Measurements from ENCODE around the gene USP37. TPM values are rescaled to one million over a fixed set of nuclear protein-coding genes. Genes with fewer than 3 reads are reported as not detected.
A peak's percentile ranks its signal among the peaks of the same experiment; 100 is the strongest.

The USP37 gene
- total RNA-seq, 1 donor from 2014 or later: 25.5 TPM

GRCh38 chr2:218419630-218420216, 148.4 kb downstream of the USP37 start:
- no peaks in the 10 kb centered on the region for H3K27me3 Mint-ChIP-seq
- H3K9me3 Mint-ChIP-seq (ENCODE audit: low read depth): no peaks in the 10 kb centered on the region
- TF ChIP-seq CTCF (IDR thresholded peaks at IDR 0.05; ENCODE audit: unreplicated experiment): no peak
- no peak for DNase-seq (ENCODE audit: low spot score, unreplicated experiment)
- H3K27ac Mint-ChIP-seq: peak overlapping the region; percentile 94
- peak overlapping the region; percentile 75 for H3K4me3 Mint-ChIP-seq (ENCODE audit: low read depth)
- peaks cover 3% of the 10 kb centered on the region for H3K36me3 Mint-ChIP-seq (ENCODE audit: insufficient read depth)
- peaks cover 37% of the 10 kb centered on the region for H3K4me1 Mint-ChIP-seq (ENCODE audit: low read depth)

GRCh38 chr2:218418717-218419458, 149.3 kb downstream of the USP37 start, which contains the start of gene VIL1:
Gene VIL1 (plus strand): TSS chr2:218419123. CDS start chr2:218423779, 4,656 bp downstream.
- Mint-ChIP-seq H3K27me3 (no peaks in the 10 kb centered on the region), H3K36me3 (ENCODE audit: insufficient read depth) (no peaks in the 10 kb centered on the region), H3K27ac (peak within 1 kb of the TSS; percentile 94), H3K9me3 (ENCODE audit: low read depth) (no peaks in the 10 kb centered on the region), H3K4me3 (ENCODE audit: low read depth) (peak within 1 kb of the TSS; percentile 75), H3K4me1 (ENCODE audit: low read depth) (peaks cover 36% of the 10 kb centered on the region)
- TF ChIP-seq CTCF (IDR thresholded peaks at IDR 0.05; ENCODE audit: unreplicated experiment): no peak
- DNase-seq (ENCODE audit: low spot score, unreplicated experiment): peak; percentile 45

- no peaks in the 10 kb centered on the region for H3K27me3 Mint-ChIP-seq
- peak overlapping the region; percentile 75 for H3K4me3 Mint-ChIP-seq (ENCODE audit: low read depth)
- H3K27ac Mint-ChIP-seq: peak overlapping the region; percentile 94
- no peaks in the 10 kb centered on the region for H3K9me3 Mint-ChIP-seq (ENCODE audit: low read depth)
- peaks cover 34% of the 10 kb centered on the region for H3K4me1 Mint-ChIP-seq (ENCODE audit: low read depth)
- no peak for DNase-seq (ENCODE audit: low spot score, unreplicated experiment)
- no peak for TF ChIP-seq CTCF (IDR thresholded peaks at IDR 0.05; ENCODE audit: unreplicated experiment)
- no peaks in the 10 kb centered on the region for H3K36me3 Mint-ChIP-seq (ENCODE audit: insufficient read depth)
Observed at GRCh38 chr2:218418321-218418716, 149.8 kb downstream of the USP37 start.

GRCh38 chr2:218407717-218408116, 160.4 kb downstream of the USP37 start:
- no peak overlapping the region for H3K27ac Mint-ChIP-seq
- no peak for DNase-seq (ENCODE audit: low spot score, unreplicated experiment)

More at GRCh38 chr2:218407717-218408116, 160.4 kb downstream of the USP37 start:
- H3K4me3 Mint-ChIP-seq (ENCODE audit: low read depth): no peak overlapping the region
- no peak for TF ChIP-seq CTCF (IDR thresholded peaks at IDR 0.05; ENCODE audit: unreplicated experiment)
- H3K4me1 Mint-ChIP-seq (ENCODE audit: low read depth): peaks cover 13% of the 10 kb centered on the region
- no peaks in the 10 kb centered on the region for H3K9me3 Mint-ChIP-seq (ENCODE audit: low read depth)
- H3K36me3 Mint-ChIP-seq (ENCODE audit: insufficient read depth): peaks cover 3% of the 10 kb centered on the region
- no peaks in the 10 kb centered on the region for H3K27me3 Mint-ChIP-seq

All from progenitor cell of endocrine pancreas (in vitro differentiated cells).